Measurements from ENCODE around the gene WIZ.
"Not testable (repeated sequence)": the region's sequence is repeated elsewhere in the genome, so short reads cannot be mapped to it uniquely, and the experiment has no call there.

DNA sequence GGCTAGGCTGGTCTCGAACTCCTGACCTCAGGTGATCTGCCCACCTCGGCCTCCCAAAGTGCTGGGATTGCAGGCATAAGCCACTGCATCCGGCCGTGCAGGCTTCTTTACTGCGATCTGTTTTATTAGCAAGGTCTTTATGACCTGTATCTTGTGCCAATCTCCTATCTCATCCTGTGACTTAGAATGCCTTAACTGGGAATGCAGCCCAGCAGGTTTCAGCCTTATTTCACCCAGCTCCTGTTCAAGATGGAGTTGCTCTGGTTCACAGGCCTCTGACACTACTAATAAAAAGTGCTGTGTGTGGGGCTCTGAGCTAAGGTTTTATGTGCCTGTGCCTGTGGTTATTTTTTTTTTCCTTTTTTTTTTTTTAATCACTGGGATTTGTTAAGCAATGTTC, 36.0 kb upstream of the WIZ start:
- not testable (repeated sequence) for TF ChIP-seq SREBF1 (IDR thresholded peaks at IDR 0.05; ENCODE audit: borderline replicate concordance, low read depth, low read length); RFX5 (IDR thresholded peaks at IDR 0.05; ENCODE audit: low read depth, low read length)
- TF ChIP-seq, protein P1, sequence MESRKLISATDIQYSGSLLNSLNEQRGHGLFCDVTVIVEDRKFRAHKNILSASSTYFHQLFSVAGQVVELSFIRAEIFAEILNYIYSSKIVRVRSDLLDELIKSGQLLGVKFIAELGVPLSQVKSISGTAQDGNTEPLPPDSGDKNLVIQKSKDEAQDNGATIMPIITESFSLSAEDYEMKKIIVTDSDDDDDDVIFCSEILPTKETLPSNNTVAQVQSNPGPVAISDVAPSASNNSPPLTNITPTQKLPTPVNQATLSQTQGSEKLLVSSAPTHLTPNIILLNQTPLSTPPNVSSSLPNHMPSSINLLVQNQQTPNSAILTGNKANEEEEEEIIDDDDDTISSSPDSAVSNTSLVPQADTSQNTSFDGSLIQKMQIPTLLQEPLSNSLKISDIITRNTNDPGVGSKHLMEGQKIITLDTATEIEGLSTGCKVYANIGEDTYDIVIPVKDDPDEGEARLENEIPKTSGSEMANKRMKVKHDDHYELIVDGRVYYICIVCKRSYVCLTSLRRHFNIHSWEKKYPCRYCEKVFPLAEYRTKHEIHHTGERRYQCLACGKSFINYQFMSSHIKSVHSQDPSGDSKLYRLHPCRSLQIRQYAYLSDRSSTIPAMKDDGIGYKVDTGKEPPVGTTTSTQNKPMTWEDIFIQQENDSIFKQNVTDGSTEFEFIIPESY (CRISPR knock-in tag; IDR thresholded peaks at IDR 0.05), result not testable (repeated sequence)
- TF ChIP-seq, protein P2, sequence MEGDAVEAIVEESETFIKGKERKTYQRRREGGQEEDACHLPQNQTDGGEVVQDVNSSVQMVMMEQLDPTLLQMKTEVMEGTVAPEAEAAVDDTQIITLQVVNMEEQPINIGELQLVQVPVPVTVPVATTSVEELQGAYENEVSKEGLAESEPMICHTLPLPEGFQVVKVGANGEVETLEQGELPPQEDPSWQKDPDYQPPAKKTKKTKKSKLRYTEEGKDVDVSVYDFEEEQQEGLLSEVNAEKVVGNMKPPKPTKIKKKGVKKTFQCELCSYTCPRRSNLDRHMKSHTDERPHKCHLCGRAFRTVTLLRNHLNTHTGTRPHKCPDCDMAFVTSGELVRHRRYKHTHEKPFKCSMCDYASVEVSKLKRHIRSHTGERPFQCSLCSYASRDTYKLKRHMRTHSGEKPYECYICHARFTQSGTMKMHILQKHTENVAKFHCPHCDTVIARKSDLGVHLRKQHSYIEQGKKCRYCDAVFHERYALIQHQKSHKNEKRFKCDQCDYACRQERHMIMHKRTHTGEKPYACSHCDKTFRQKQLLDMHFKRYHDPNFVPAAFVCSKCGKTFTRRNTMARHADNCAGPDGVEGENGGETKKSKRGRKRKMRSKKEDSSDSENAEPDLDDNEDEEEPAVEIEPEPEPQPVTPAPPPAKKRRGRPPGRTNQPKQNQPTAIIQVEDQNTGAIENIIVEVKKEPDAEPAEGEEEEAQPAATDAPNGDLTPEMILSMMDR (IDR thresholded peaks at IDR 0.05 in 2 of 3, conservative IDR thresholded peaks at IDR 0.05 in 1 of 3; ENCODE audit: insufficient read depth in 2 of 3, low read depth in 1 of 3, low read length in 3 of 3), result not testable (repeated sequence)
- TF ChIP-seq, protein P3, sequence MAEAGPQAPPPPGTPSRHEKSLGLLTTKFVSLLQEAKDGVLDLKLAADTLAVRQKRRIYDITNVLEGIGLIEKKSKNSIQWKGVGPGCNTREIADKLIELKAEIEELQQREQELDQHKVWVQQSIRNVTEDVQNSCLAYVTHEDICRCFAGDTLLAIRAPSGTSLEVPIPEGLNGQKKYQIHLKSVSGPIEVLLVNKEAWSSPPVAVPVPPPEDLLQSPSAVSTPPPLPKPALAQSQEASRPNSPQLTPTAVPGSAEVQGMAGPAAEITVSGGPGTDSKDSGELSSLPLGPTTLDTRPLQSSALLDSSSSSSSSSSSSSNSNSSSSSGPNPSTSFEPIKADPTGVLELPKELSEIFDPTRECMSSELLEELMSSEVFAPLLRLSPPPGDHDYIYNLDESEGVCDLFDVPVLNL (CRISPR knock-in tag; IDR thresholded peaks at IDR 0.05; ENCODE audit: low read depth), result not testable (repeated sequence)

Data from K562 (cell line).